ENCODE data around the gene TNFRSF12A.

DNA sequence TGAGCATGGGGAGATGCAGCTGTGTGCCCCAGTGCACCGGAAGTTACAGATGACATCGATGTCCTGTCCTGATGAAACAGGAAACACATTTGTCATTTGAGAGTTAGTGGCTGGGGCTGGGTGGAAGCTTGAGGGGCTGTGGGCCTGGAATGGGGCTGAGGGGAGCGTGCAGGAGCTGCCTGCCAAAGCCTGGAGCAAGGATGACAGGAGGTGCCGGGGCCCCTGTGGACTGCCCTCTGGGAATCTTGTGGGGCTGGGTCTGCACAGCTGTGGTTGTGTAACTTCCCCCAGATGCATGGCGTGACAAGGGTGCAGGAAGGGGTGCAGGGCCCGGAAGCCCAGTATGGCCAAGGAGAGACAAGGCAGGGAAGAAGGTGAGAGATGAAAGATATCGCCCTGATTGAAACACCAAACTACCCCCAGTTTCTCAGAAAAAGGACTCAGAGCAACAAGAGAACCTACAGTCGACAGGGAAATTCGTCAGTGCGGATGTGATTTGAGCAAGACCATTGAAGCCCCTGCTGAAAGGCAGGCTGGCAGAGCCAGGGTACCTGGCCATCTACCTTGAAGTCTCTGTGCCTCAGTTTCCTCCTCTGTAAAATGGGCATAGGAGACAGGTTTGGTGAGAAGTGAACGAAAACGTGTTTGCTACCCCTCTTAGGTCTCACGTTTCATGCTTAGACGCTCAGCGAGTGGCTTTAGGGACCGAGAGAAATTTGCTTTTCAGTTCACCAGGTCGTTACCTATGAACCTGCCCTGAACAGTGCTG is 35.0 kb downstream of the TNFRSF12A start:
- TF ChIP-seq, protein P1, sequence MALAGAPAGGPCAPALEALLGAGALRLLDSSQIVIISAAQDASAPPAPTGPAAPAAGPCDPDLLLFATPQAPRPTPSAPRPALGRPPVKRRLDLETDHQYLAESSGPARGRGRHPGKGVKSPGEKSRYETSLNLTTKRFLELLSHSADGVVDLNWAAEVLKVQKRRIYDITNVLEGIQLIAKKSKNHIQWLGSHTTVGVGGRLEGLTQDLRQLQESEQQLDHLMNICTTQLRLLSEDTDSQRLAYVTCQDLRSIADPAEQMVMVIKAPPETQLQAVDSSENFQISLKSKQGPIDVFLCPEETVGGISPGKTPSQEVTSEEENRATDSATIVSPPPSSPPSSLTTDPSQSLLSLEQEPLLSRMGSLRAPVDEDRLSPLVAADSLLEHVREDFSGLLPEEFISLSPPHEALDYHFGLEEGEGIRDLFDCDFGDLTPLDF (CRISPR knock-in tag; IDR thresholded peaks at IDR 0.05), result no peak
- TF ChIP-seq, protein P2, sequence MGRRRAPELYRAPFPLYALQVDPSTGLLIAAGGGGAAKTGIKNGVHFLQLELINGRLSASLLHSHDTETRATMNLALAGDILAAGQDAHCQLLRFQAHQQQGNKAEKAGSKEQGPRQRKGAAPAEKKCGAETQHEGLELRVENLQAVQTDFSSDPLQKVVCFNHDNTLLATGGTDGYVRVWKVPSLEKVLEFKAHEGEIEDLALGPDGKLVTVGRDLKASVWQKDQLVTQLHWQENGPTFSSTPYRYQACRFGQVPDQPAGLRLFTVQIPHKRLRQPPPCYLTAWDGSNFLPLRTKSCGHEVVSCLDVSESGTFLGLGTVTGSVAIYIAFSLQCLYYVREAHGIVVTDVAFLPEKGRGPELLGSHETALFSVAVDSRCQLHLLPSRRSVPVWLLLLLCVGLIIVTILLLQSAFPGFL (CRISPR knock-in tag; IDR thresholded peaks at IDR 0.05; ENCODE audit: borderline replicate concordance), result no peak
- TF ChIP-seq, protein P3, sequence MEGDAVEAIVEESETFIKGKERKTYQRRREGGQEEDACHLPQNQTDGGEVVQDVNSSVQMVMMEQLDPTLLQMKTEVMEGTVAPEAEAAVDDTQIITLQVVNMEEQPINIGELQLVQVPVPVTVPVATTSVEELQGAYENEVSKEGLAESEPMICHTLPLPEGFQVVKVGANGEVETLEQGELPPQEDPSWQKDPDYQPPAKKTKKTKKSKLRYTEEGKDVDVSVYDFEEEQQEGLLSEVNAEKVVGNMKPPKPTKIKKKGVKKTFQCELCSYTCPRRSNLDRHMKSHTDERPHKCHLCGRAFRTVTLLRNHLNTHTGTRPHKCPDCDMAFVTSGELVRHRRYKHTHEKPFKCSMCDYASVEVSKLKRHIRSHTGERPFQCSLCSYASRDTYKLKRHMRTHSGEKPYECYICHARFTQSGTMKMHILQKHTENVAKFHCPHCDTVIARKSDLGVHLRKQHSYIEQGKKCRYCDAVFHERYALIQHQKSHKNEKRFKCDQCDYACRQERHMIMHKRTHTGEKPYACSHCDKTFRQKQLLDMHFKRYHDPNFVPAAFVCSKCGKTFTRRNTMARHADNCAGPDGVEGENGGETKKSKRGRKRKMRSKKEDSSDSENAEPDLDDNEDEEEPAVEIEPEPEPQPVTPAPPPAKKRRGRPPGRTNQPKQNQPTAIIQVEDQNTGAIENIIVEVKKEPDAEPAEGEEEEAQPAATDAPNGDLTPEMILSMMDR (IDR thresholded peaks at IDR 0.05), result no peak
- TF ChIP-seq PRRX2 (CRISPR knock-in tag; IDR thresholded peaks at IDR 0.05) (no peak), KAT7 (CRISPR knock-in tag; IDR thresholded peaks at IDR 0.05; ENCODE audit: borderline replicate concordance) (no peak), ELF4 (CRISPR knock-in tag; IDR thresholded peaks at IDR 0.05; ENCODE audit: low read depth) (no peak), SP1 (CRISPR knock-in tag; conservative IDR thresholded peaks at IDR 0.05) (no peak), RELA (CRISPR knock-in tag; IDR thresholded peaks at IDR 0.05; ENCODE audit: borderline replicate concordance) (no peak), ETV6 (CRISPR knock-in tag; IDR thresholded peaks at IDR 0.05) (no peak), ESRRA (CRISPR knock-in tag; IDR thresholded peaks at IDR 0.05; ENCODE audit: borderline replicate concordance) (no peak)
- TF ChIP-seq, protein P4, sequence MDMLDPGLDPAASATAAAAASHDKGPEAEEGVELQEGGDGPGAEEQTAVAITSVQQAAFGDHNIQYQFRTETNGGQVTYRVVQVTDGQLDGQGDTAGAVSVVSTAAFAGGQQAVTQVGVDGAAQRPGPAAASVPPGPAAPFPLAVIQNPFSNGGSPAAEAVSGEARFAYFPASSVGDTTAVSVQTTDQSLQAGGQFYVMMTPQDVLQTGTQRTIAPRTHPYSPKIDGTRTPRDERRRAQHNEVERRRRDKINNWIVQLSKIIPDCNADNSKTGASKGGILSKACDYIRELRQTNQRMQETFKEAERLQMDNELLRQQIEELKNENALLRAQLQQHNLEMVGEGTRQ (CRISPR knock-in tag; IDR thresholded peaks at IDR 0.05), result no peak
- TF ChIP-seq, protein P5, sequence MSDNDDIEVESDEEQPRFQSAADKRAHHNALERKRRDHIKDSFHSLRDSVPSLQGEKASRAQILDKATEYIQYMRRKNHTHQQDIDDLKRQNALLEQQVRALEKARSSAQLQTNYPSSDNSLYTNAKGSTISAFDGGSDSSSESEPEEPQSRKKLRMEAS (CRISPR knock-in tag; IDR thresholded peaks at IDR 0.05), result no peak
- TF ChIP-seq, protein P6, sequence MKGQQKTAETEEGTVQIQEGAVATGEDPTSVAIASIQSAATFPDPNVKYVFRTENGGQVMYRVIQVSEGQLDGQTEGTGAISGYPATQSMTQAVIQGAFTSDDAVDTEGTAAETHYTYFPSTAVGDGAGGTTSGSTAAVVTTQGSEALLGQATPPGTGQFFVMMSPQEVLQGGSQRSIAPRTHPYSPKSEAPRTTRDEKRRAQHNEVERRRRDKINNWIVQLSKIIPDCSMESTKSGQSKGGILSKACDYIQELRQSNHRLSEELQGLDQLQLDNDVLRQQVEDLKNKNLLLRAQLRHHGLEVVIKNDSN (CRISPR knock-in tag; IDR thresholded peaks at IDR 0.05), result no peak
- TF ChIP-seq, protein P7, sequence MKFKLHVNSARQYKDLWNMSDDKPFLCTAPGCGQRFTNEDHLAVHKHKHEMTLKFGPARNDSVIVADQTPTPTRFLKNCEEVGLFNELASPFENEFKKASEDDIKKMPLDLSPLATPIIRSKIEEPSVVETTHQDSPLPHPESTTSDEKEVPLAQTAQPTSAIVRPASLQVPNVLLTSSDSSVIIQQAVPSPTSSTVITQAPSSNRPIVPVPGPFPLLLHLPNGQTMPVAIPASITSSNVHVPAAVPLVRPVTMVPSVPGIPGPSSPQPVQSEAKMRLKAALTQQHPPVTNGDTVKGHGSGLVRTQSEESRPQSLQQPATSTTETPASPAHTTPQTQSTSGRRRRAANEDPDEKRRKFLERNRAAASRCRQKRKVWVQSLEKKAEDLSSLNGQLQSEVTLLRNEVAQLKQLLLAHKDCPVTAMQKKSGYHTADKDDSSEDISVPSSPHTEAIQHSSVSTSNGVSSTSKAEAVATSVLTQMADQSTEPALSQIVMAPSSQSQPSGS (CRISPR knock-in tag; IDR thresholded peaks at IDR 0.05; ENCODE audit: borderline replicate concordance, low read depth), result no peak
